HUES64 (cell line): ENCODE measurements around the gene SLC24A1.

Source experiments
- H3K27ac ChIP-seq: 2 replicates; pipeline ENCODE4 v1.7.0; 2013; ENCODE audit warnings: low read depth, low read length, inconsistent platforms
- H3K27me3 ChIP-seq: 2 replicates; pipeline ENCODE4 v1.6.1; 2013; ENCODE audit warnings: mild to moderate bottlenecking, low read length; ENCODE audit not compliant: insufficient read depth
- H3K36me3 ChIP-seq: 2 replicates; pipeline ENCODE4 v1.6.1; 2013; ENCODE audit warnings: mild to moderate bottlenecking, low read length; ENCODE audit not compliant: insufficient read depth
- H3K4me1 ChIP-seq: 2 replicates; pipeline ENCODE4 v1.6.1; 2013; ENCODE audit warnings: mild to moderate bottlenecking, low read length, moderate library complexity; ENCODE audit not compliant: insufficient read depth
- H3K4me3 ChIP-seq: 2 replicates; pipeline ENCODE4 v1.5.1; 2013; ENCODE audit warnings: mild to moderate bottlenecking, low read length, moderate library complexity
- H3K9ac ChIP-seq: 2 replicates; pipeline ENCODE4 v1.6.1; 2013; ENCODE audit warnings: mild to moderate bottlenecking, low read depth, low read length
- H3K9me3 ChIP-seq: 2 replicates; pipeline ENCODE4 v1.6.1; 2013; ENCODE audit warnings: low read depth, low read length; ENCODE audit not compliant: insufficient read depth
- WGBS: fragments of 150-250, 120-280 bp; methylation state at CpG from one replicate; pipeline ENCODE4 v1.1.7; 2013; ENCODE audit warnings: missing lambda C conversion rate; 5-methylcytosine and 5-hydroxymethylcytosine counted together

SLC24A1 gene

DNA sequence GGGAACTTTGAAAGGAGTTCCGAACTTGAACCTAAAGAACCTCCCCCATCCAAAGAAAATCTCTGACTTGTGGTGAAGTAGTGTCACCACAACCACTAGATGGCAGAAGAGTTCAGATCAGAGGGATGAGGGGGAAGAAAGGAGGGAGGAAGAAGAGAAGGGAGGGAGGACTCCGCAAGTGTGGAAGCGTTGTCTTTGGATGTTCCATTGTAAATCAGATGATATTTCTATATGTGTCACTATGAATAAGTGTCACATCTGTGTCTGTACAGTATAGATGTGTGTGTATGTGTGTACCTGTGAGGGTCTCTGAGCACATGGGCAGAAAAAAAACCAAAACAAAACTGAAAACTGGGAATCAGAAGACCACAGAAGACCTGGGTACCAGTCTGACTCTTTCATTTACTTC lies 16.9 kb downstream of the SLC24A1 start:
- Histone ChIP-seq H3K27ac (no peak overlapping the region), H3K9me3 (no peaks in the 10 kb centered on the region), H3K36me3 (no peaks in the 10 kb centered on the region), H3K27me3 (no peaks in the 10 kb centered on the region), H3K4me1 (no peaks in the 10 kb centered on the region), H3K9ac (no peak overlapping the region), H3K4me3 (no peak overlapping the region)
- 36% methylated on average over 2 of the region's 3 CpGs for WGBS

DNA sequence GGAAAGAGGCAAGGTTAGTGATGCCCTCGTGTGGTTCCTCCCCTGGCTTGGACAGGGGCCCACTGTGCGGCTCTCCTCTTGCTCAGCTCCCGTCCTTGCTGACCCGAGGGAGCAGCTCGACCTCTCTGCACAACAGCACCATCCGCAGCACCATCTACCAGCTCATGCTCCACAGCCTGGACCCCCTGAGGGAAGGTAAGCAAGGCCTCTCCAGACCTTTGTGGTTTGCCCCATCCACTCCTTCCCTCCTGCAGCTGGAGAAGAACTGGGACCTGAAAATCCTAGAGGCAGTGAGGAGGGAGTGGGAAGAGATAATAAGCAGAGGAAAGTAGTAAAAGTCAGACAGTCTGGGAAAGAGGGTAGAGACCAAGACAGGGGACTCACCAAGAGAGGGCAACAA lies 17.8 kb downstream of the SLC24A1 start:
- Histone ChIP-seq H3K36me3 (no peaks in the 10 kb centered on the region), H3K9ac (no peak overlapping the region), H3K4me3 (no peak overlapping the region), H3K9me3 (no peaks in the 10 kb centered on the region), H3K4me1 (no peaks in the 10 kb centered on the region), H3K27me3 (no peaks in the 10 kb centered on the region), H3K27ac (no peak overlapping the region)
- WGBS, result 87% methylated on average over 6 of the region's 6 CpGs

DNA sequence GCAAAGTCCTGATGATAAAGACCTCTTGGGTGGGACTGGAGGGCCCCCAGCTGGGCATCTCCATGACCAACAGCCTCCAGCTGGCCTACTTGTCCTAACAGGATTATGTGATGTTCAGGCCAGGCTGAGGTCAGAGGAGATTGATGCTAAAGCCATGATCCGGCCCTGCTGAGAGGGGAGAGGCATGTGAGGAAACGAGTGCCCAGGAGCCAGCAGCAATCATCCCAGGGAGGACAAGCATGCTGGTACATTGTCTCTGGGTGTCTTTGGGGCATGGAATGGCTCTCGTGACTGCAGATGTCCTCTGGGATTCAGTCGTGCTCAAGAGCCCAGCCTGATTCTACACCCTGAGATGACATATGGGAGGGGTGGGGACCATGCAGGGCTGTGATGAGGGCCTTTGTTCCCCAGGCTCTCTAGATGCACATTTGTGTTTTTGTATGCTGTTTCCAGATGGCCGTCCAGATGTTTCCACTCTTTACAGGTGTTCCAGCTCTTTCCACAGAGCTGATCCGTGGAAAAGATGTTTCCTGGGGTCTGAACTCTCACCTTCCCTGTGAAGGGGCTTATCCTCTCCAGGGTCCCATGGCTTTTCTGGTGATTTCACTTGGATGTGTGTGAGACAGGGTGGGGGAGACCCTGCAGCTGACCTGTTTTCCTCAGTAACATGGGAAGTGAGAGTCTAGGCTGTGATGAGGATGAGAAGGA lies 20.2 kb downstream of the SLC24A1 start:
- Histone ChIP-seq H3K4me1 (no peaks in the 10 kb centered on the region), H3K4me3 (no peak overlapping the region), H3K27ac (no peak overlapping the region), H3K9ac (no peak overlapping the region), H3K36me3 (no peaks in the 10 kb centered on the region), H3K9me3 (no peaks in the 10 kb centered on the region), H3K27me3 (no peaks in the 10 kb centered on the region)
- WGBS, result 82% methylated on average over 6 of the region's 6 CpGs

DNA sequence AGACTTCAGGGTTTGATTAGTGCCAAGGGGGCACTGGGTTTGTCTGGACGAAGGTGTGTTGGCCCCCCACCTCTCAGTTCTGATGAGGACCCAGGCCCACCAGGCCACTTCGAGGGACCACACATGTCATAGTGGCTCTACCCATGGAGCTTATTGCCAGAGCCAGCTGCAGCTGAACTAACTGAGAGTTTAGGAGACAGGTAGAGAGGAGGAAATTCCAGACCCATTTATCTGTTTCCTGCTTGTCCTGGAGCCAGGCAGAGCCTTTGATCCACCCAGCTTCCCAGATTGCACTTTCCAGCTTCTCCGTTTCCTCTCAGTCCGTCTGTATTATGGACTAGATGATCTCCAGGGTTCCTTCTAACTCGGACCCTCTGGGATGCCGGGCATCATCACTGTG lies 20.9 kb downstream of the SLC24A1 start:
- Histone ChIP-seq H3K4me1 (no peaks in the 10 kb centered on the region), H3K27ac (no peak overlapping the region), H3K27me3 (no peaks in the 10 kb centered on the region), H3K4me3 (no peak overlapping the region), H3K36me3 (no peaks in the 10 kb centered on the region), H3K9me3 (no peaks in the 10 kb centered on the region), H3K9ac (no peak overlapping the region)
- 92% methylated on average over 6 of the region's 6 CpGs for WGBS

DNA sequence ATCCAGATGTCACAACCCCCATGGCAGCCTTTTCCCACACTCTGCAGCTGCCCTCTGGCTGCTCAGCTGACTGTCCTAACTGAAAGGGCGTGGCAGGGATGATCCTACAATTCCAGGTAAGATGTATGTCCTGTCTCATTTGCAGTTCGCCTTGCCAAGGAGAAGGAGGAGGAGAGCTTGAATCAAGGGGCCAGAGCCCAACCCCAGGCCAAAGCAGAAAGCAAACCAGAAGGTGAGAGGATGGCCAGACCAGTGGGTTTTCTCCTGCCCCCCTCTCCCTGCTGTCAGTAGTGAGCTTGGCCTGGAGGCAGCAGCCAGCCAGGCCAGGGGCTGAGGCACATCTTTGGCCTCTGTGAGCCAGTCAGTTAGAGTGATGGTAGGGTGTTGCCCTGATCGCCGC lies 22.5 kb downstream of the SLC24A1 start:
- Histone ChIP-seq H3K9ac (no peak overlapping the region), H3K4me1 (no peaks in the 10 kb centered on the region), H3K36me3 (no peaks in the 10 kb centered on the region), H3K9me3 (no peaks in the 10 kb centered on the region), H3K27ac (no peak overlapping the region), H3K27me3 (no peaks in the 10 kb centered on the region), H3K4me3 (no peak overlapping the region)
- 89% methylated on average over 4 of the region's 4 CpGs for WGBS

DNA sequence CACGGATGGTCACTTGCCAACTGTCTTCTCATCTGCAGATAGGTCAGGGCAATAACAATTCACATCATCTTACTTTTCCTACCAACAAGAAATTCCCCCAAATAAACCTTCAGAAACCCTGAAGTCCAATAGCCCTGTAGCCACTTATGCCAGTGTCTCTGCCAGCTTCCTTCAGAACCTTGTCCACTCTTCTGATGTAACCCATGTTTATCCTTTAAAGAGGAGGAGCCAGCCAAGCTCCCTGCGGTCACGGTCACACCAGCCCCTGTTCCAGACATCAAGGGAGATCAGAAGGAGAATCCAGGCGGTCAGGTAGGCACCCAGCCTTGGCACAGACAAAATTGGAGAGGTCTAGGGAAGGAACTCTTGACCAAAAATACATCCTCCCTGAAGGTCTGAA lies 23.7 kb downstream of the SLC24A1 start:
- Histone ChIP-seq H3K9ac (no peak overlapping the region), H3K4me3 (no peak overlapping the region), H3K27ac (no peak overlapping the region), H3K27me3 (no peaks in the 10 kb centered on the region), H3K4me1 (no peaks in the 10 kb centered on the region), H3K9me3 (no peaks in the 10 kb centered on the region), H3K36me3 (no peaks in the 10 kb centered on the region)
- 98% methylated on average over 4 of the region's 4 CpGs for WGBS

DNA sequence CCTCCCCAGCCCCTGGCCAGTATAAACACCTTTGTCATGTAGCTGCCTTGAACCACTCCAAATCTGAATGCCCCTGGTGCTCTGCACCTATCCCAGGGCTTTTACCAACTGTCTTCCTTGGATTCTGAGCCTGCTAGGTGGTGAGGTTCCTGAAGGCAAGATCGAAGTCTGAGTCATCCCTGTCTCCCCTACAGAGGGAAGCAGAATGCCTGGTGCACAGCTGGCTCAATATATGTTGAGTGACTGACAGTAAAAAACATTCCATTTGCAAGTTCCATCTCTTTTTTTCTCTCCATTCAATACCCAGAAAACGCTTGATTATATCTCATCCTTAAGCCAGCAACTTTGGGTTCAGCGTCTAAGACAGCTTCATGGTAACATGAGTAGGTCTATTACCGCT lies 24.7 kb downstream of the SLC24A1 start:
- Histone ChIP-seq H3K9ac (no peak overlapping the region), H3K36me3 (no peaks in the 10 kb centered on the region), H3K9me3 (no peaks in the 10 kb centered on the region), H3K27ac (no peak overlapping the region), H3K27me3 (no peaks in the 10 kb centered on the region), H3K4me1 (no peaks in the 10 kb centered on the region), H3K4me3 (no peak overlapping the region)
- WGBS, result 91% methylated on average over 4 of the region's 4 CpGs

DNA sequence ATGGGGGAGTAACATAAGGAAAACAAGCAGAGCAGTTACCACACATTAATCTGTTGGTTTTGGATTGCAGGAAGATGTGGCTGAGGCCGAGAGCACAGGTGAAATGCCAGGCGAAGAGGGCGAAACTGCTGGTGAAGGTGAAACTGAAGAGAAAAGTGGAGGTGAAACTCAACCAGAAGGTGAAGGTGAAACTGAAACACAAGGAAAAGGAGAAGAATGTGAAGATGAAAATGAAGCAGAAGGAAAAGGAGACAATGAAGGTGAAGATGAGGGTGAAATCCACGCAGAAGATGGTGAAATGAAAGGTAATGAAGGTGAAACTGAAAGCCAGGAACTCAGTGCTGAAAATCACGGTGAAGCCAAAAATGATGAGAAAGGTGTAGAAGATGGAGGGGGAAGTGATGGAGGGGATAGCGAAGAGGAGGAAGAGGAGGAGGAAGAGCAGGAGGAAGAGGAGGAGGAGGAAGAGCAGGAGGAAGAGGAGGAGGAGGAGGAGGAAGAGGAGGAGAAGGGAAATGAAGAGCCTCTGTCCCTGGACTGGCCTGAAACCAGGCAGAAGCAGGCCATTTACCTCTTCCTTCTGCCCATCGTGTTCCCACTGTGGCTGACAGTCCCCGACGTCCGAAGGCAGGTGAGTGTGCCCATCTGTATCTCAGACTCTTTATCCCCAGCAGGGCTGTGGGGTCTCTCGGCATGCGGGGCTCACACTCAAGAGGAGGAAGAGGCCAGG lies 28.7 kb downstream of the SLC24A1 start:
- H3K4me1 ChIP-seq, result no peaks in the 10 kb centered on the region
- no peaks in the 10 kb centered on the region for H3K36me3 ChIP-seq
- H3K9me3 ChIP-seq, result no peaks in the 10 kb centered on the region
- no peak overlapping the region for H3K27ac ChIP-seq
- no peaks in the 10 kb centered on the region for H3K27me3 ChIP-seq
- 94% methylated on average over 12 of the region's 12 CpGs for WGBS
- no peak overlapping the region for H3K9ac ChIP-seq
- no peak overlapping the region for H3K4me3 ChIP-seq

DNA sequence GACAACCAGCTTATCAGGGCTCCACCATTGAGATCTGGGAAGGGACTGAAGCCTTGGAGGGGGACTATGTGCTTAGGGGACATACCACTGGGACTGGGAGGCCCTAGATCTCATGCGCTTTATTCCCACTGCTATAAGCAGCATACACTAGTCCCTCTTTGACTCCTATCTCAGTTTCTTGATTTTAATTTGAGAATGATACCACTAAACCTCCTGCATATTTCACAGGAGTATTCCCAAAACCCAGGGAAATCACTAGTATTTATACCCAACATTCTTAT lies 29.2 kb downstream of the SLC24A1 start:
- no peaks in the 10 kb centered on the region for H3K36me3 ChIP-seq
- H3K27ac ChIP-seq, result no peak overlapping the region
- H3K4me3 ChIP-seq, result no peak overlapping the region
- H3K9me3 ChIP-seq, result no peaks in the 10 kb centered on the region
- no peak overlapping the region for H3K9ac ChIP-seq
- H3K27me3 ChIP-seq, result no peaks in the 10 kb centered on the region
- WGBS, result 100% methylated on average over 1 of the region's 1 CpG
- no peaks in the 10 kb centered on the region for H3K4me1 ChIP-seq

DNA sequence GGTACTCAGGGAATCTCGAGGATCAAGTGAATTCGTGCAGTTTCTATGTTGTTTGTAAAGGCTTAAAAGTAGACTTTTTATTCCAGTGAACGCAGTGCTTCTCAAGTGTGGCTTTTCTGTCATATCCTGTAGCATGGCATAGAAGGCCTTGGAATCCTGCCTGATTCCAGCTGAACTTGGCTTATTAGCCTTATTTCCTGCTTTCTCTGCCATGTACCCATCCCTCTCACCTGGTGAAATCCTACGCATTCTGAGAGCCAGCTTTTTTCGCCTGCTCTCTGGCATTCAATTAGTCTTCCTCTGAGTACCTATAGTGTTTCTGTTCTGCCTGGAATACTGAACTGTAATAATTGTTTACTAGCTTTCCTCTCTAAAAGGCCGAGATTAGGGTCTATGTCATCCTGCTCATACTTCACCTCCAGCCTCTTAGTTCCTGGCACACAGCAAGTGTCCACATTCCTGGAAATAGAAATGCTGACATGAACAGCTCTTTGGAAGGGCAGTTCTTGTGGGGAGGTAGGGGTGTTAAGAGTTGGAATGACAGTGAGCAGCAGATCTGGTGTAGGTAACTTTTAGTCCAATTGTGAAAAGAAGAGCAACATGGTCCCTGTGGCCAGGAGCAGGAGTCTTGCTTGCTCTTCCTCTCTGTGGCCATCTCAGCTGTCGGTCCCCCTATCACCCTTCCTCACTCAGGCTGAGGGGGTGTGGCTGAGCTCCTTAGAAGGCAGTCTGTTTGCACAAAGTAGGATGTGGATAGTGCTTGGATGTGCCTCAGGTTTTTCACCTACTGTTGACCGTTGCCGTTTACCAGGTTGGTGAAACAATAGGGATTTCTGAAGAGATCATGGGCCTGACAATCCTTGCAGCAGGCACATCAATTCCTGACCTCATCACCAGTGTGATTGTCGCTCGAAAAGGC lies 30.4 kb downstream of the SLC24A1 start:
- H3K9ac ChIP-seq, result no peak overlapping the region
- H3K4me3 ChIP-seq, result no peak overlapping the region
- 91% methylated on average over 10 of the region's 11 CpGs for WGBS
- no peaks in the 10 kb centered on the region for H3K9me3 ChIP-seq
- no peak overlapping the region for H3K27ac ChIP-seq
- no peaks in the 10 kb centered on the region for H3K36me3 ChIP-seq
- H3K4me1 ChIP-seq, result no peaks in the 10 kb centered on the region
- no peaks in the 10 kb centered on the region for H3K27me3 ChIP-seq

DNA sequence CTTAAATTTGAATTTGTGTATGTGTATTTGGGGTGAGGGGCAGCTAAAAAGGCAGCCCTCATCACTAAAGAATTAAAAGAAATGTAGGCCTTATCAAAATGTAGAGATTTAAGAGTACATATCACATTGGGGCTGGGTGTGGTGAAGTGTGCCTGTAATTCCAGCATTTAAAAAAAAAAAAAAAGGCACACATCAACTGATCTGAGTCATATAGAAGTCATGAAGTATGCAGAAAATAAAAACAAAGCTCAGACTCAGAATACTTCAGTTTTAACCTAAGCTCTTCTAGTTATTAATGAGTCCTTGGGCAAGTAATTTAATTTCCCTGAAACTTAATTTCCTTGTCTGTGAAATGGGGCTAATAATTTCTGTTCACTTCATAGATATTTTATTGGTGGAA lies 31.6 kb downstream of the SLC24A1 start:
- no peak overlapping the region for H3K27ac ChIP-seq

More for the DNA sequence above, 31.6 kb downstream of the SLC24A1 start:
- Histone ChIP-seq H3K27me3 (no peaks in the 10 kb centered on the region), H3K4me1 (no peaks in the 10 kb centered on the region), H3K9me3 (no peaks in the 10 kb centered on the region), H3K9ac (no peak overlapping the region), H3K36me3 (no peaks in the 10 kb centered on the region), H3K4me3 (no peak overlapping the region)
